ENCODE measurements around the gene ALAS1.

GRCh38 chr3:52200981-52201679 lies 3.2 kb downstream of the ALAS1 start:
- no peak for TF ChIP-seq CTCF (IDR thresholded peaks at IDR 0.05; ENCODE audit: poor library complexity)
- no peak for TF ChIP-seq EZH2phosphoT487 (IDR thresholded peaks at IDR 0.05; ENCODE audit: low read depth, severe bottlenecking, unreplicated experiment)
